Measurements from ENCODE around the gene IL21.
"Not testable (repeated sequence)": the region's sequence is repeated elsewhere in the genome, so short reads cannot be mapped to it uniquely, and the experiment has no call there.

IL21 gene

DNA sequence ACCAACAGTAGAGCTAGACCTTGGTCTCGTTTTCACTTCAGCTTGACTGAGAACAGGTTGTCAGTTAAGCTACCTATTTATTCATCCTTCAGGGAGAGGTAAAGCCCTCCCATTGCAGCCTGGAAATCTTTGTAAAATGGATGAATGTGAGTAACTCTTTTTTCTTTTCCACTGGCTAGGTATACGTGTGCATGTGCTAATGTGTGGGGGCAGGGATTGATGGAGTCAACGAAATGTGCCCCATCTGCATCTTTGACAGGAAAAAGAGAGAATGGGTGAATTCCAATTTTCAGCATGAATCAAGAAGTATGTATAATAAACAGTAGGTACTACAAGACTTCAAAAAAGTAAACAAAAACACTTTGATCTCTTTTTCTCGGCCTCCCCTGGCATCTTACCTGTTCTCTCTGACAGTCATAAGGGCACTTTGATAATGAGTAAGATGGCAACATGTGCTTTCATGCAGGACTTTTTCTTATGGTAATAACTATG is at the start of gene IL21:
Gene IL21, minus strand, starts transcription at position 51 of the 492 bp plus-strand sequence. CDS start 55 bp downstream, outside the sequence.
- no peak for DNase-seq

DNA sequence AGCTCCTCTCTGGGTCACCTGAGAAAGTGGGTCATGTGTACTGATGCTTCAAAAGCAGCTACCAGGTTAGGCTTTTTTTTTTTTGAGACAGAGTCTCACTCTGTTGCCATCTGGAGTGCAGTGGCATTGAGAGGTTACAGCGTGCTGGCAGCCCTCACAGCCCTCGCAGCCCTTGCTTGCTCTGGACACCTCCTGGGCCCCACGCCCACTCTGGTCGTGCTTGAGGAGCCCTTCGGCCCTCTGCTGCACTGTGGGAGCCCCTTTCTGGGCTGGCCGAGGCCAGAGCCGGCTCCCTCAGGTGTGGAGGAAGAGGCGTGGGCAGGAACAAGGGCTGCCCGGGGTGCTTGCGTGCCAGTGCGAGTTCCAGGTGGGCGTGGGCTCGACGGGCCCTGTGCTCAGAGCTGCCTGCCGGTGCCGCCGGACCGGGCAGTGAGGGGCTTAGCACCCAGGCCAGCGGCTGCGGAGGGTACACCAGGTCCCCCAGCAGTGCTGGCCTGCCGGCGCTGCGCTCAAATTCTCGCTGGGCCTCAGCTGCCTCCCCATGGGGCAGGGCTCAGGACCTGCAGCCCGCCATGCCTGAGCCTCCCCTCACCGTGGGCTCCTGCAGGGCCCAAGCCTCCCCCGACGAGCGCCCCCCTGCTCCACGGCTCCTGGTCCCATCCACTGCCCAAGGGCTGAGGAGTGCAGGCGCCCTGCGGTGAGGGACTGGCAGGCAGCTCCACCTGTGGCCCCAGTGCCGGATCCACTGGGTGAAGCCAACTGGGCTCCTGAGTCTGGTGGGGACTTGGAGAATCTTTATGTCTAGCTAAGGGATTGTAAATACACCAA is 49.3 kb upstream of the IL21 start:
- DNase-seq, result no peak

- no peak for DNase-seq
Observed at GRCh38 chr4:122668241-122668640, 47.4 kb upstream of the IL21 start.

DNA sequence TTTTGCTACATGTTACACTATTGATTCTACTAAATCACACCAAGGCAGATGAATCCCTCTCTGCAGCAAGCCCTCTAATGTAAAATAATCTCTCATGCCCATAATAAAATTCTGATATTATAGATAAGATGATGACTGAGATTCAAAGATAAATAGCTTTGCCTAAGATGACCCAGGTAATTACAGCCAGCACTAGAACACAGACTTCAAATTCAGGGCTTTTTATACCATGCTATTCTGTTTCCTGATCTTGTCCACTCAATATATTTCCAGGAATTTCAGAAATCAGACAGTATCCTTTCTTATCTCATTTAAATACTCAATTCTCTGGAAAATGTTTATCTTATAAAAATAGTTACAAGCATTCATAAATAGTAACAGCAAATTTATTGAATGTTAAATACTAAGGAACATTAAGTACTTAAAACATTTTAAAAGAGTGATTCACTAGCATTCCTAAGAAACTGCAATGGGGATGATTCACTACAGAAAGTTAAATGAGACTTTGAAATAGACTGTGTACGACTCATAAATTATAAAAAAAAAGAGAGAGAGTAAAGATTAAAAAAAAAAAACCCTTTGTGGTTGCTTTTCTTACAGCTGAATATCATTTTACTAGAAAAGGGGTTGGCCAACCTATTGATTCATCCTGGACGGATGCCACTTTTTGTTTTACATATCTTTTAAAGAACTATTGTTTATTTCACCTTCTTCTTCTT is 45.8 kb upstream of the IL21 start:
- no peak for DNase-seq

- no peak for DNase-seq
Observed at GRCh38 chr4:122665161-122665929, 44.5 kb upstream of the IL21 start.

DNA sequence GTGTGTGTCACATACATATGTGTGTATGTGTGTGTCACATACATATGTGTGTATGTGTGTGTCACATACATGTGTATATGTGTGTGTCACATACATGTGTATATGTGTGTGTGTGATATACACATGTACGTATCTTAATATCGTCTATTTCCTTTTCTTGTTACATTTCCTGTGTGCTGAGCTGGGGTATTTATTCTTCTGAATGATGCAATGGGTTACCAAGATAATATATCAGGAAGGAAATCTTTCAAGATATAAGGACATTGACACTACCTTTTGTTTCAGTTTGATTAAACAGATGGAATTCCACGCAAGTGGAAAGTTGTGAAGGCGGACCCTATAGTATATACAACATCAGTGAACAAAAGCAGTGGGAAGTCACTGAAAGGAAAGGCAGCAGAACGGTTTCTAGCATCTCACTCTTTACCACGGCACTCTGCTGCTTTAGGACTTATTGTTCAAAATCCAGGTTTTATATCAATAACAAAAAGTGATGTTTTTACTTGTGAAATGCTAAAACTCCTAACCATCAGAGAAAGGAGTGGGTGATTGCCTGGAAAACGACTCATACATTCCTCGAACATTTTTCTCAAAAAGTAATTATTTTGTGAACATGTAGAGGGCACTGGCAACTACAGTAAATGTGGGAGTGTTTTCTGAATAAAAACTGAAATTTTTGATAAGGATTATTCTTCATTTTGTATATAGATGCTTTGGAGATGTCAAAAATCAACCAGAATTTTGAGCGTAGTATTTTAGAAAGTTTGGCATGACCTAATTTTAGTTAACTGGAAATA is 43.1 kb upstream of the IL21 start:
- no peak for DNase-seq

DNA sequence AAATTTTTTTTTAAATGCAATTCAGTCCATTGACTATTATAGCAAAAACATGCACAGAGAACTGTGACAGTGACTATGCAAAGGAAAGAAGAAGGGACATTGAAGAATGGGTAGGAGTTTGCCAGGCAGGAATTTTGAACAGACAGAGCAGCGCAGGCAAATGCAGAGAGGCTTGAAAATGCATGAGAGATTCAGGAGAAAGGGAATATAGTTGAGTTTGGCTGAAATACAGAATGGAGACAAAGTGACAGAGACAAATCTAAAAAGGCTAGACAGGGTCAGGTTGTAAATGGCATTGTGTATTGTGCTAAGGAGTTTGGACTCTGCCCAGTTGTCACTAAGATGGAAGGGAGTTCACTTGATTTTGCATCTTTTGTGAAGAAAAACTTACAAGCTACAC is 42.4 kb upstream of the IL21 start:
- no peak for DNase-seq

- no peak for DNase-seq
Observed at GRCh38 chr4:122662701-122663100, 41.8 kb upstream of the IL21 start.

DNA sequence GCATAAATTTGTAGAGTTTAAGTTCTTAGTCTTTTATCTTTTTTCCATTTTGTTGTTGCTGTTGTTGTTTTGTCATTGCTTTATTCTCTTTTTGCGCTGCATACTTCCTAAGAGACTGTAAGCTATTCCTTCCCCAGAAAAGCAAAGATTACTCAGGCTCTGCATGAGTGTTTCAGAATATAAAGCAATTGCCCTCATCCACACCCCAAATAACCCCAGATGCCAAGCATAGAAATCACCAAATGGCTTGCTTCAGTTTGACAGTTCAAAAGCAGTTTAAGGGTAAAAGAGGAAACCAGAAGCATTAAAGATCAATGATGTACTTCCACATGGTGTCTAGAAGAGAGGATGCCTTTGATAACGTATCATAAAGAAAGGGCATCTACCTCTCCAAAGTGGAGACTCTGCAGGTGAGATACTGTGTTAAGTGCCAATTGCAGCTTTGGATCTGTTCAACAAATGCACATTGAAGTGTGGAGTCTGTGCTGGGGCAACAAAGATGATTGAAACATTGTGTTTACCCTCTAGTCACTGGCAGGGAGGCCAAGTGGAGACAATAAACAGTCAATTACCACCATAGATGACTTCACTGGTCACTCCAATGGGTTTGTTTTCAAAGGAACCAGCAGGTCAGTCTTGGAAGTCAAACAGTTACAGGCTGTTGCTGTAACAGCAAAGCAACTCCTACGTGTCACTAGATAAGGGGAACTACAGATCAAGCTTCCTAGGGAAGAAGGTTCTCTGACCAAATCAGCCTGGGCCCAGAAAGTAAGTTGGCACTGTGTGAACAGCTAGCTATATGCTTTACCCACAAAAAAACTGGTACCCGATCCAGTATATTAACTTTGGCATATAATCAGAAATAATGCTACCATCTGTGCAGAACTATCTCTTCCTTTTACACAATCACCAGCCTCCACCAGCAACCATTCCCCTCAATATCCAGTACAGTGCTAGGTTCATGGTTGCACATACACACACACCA is 40.6 kb upstream of the IL21 start:
- DNase-seq, result no peak

DNA sequence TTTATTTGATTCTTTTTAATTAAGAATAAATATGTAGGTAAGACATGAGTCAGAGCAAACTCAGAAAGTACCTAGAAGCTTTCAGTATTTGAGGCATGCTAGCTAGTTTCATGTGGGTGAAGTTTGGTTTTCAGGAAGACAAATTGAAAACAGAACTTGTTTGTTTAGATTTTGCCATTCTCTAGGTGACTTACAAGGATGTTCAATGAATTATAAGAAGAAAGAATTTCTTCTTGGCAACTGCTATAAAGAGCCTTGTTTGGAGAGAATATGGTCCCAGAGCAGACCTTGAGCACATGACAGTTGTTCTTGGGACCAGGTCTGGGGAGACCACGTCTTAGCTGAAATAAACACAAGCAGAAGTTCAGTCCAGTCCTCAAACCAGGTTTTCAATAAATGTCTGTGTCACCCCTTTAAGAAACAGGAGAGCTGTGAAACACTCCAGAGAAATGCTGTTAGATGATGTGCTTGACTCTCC is 38.0 kb upstream of the IL21 start:
- DNase-seq, result no peak

- no peak for DNase-seq
Observed at GRCh38 chr4:122658377-122658776, 37.5 kb upstream of the IL21 start.

DNA sequence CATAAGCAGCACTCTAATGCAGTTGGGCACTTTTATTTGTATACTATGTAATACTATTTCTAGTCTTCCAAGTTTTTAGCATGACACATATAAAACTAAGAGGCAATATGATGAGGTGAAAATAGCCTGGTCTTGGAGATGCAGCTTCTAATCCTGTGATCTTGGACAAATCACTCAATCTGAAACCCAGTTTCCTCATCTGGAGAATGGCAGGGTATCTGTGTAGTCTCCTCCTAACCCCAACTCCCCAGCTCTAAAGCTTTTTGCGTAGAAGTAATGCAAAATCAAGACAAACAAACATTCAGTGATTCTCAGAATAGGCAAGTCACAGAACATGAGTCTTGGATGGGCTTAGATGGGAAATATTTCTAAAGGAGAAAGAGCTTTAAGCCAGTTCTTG is 36.7 kb upstream of the IL21 start:
- no peak for DNase-seq

DNA sequence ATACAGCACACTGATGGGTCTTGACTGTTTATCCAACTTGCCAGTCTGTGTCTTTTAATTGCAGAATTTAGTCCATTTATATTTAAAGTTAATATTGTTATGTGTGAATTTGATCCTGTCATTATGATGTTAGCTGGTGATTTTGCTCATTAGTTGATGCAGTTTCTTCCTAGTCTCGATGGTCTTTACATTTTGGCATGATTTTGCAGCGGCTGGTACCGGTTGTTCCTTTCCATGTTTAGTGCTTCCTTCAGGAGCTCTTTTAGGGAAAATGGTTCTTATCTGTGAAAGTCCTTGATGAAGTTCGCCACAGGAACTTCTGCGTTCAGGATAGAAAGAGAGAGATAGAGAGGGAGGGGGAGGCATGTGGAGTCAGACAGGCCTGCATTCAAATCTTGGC is 35.7 kb upstream of the IL21 start:
- not testable (repeated sequence) for DNase-seq

DNA sequence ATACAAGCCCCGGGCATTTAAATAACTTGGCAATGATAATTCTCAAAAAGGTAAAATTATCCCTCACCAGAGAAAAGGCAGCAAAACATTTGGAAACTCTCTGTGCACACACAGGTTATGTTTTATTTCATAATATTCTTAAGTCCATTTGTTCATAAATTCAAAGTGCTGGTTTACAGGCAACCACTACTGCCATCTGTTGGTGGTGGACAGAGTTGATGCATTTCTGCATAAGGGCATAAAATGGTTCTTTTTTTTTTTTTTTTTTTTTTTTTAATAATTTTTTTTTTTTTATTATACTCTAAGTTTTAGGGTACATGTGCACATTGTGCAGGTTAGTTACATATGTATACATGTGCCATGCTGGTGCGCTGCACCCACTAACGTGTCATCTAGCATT is 31.5 kb upstream of the IL21 start:
- DNase-seq, result no peak

DNA sequence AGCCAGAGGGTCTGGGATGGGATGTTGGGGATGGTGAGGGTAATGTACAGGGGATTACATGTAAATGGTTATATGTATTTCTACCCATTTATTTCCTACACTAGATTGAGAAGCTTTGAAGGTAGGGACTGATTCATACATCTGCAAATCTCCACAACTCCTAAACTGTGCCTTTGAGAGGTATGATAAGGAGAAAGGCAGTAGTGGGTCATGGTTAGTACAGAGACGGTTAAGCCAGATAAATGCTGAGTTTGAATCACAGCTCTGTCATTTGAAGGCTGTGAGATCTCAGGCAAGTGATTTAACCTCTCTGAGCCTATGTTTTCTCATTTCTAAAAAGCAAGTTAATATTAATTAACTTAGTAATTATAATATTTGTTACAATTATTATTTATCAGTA is 29.3 kb upstream of the IL21 start:
- DNase-seq, result no peak

- no peak for DNase-seq
Observed at GRCh38 chr4:122647656-122648055, 26.8 kb upstream of the IL21 start.

GRCh38 chr4:122643257-122643656 is 22.4 kb upstream of the IL21 start:
- no peak for DNase-seq

DNA sequence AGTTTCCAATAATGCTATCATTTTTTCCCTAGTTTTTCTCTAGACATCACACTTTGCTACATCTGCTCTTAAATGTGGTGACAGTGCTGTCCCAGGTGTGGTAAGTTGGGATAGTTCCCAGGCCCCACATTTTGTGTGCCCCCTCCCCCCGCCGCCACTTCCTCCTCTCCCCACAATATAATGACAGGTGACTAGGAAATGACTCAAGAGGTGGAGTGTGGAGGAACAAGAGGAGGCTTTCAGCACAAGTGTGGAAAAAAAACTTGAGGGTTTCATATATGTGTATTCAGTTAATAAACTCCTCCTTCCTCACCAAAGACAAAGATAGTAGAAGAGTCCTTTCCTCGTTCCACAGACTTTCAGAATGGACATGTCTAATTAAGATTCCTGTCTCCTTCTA is 18.3 kb upstream of the IL21 start:
- no peak for DNase-seq

DNA sequence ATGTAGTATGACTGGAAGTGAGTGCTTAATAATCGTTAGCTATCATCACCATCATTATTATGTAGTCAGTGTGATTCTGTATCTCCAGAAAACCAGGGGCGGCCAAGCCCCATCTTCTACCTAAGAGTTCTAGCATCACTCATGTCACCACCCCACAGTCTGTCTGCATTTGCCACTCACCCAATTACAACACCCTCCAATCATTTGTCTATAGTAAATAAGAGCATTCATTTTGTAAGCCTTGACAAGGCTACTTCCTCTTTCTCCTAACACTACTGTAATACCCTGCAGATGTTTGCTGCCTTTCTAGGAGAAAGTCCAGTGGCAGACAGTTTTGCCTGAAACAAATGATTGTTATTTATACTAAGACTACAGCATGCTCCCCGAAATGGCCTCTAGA is 15.8 kb upstream of the IL21 start:
- DNase-seq, result no peak

DNA sequence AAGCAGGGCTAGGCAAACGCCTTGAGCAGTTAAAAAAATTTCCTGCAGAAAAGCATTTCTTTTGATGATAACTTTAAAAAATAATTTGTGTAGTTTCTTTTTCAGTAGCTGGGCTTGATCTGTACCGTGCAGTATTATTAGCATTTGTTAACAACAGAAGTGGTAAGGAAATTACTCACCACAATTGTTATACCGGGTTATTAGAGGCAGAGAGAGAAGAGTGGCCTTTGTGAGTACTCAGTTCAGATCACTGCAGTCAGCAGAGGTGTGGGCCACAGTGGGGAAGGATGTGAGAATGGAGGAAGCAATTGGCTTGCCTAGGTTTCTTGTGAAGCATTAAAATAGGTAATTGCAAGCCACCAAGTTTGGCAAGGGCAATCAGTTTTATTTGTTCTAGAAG is 14.3 kb upstream of the IL21 start:
- no peak for DNase-seq

GRCh38 chr4:122633211-122633610 is 12.3 kb upstream of the IL21 start:
- DNase-seq, result no peak
